A673 (cell line): Measurements from ENCODE around the gene NGEF. TPM values are rescaled to one million over a fixed set of nuclear protein-coding genes. Genes with fewer than 3 reads are reported as not detected.

Experiments used
- BruUV-seq: library from RNA; stranded (reverse); fragments of 400-500 nt; replicated peaks from 2 replicates; lab custom pipeline; 2021; lab: Mats Ljungman, UMichigan
- CTCF ChIA-PET: fragments of 300-600 bp; sonication (Branson Sonifier 250); formaldehyde crosslinking; loops from one replicate; lab custom pipeline; 2022; ENCODE audit warnings: antibody characterized with exemption; lab: Charles Lee
- POLR2A ChIA-PET: fragments of 300-600 bp; sonication (Branson Sonifier 250); formaldehyde crosslinking; loops from one replicate; lab custom pipeline; 2022; ENCODE audit warnings: antibody characterized with exemption; ENCODE audit not compliant: low non-redundant PET; lab: Charles Lee
- DNase-seq: peaks from one replicate; pipeline ENCODE4 v3.0.0-alpha.2; 2015; ENCODE audit warnings: low spot score
- H3K27ac ChIP-seq: fragments of 200-600 bp; sonication (generic); 2 replicates; pipeline ENCODE4 v1.5.1; 2016; ENCODE audit warnings: mixed run types, low read depth, mild to moderate bottlenecking, mixed read lengths, antibody characterized with exemption, low read length; ENCODE audit not compliant: poor library complexity, severe bottlenecking
- H3K27me3 ChIP-seq: fragments of 200-600 bp; sonication (generic); replicated peaks from 2 replicates; pipeline ENCODE4 v1.6.1; 2017; ENCODE audit warnings: mixed run types, low read depth, mild to moderate bottlenecking, mixed read lengths, antibody characterized with exemption, low read length; ENCODE audit not compliant: insufficient read depth, poor library complexity
- H3K36me3 ChIP-seq: fragments of 200-600 bp; sonication (generic); 2 replicates; pipeline ENCODE4 v1.6.1; 2016; ENCODE audit warnings: mixed run types, mild to moderate bottlenecking, mixed read lengths, antibody characterized with exemption, low read length; ENCODE audit not compliant: insufficient read depth, poor library complexity, severe bottlenecking
- H3K4me1 ChIP-seq: fragments of 200-600 bp; sonication (generic); 2 replicates; pipeline ENCODE4 v1.6.1; 2017; ENCODE audit warnings: mixed run types, mild to moderate bottlenecking, mixed read lengths, antibody characterized with exemption, low read length; ENCODE audit not compliant: insufficient read depth, poor library complexity, severe bottlenecking
- H3K4me3 ChIP-seq: fragments of 200-600 bp; sonication (generic); 2 replicates; pipeline ENCODE4 v1.5.1; 2016; ENCODE audit warnings: low read depth, mixed run types, mild to moderate bottlenecking, mixed read lengths, low read length; ENCODE audit not compliant: poor library complexity, severe bottlenecking
- H3K9me3 ChIP-seq: fragments of 200-600 bp; sonication (generic); 2 replicates; pipeline ENCODE4 v1.6.1; 2016; ENCODE audit warnings: mixed run types, low read depth, mild to moderate bottlenecking, mixed read lengths, antibody characterized with exemption, low read length; ENCODE audit not compliant: poor library complexity, severe bottlenecking
- EZH2 ChIP-seq: fragments of 200-600 bp; sonication (generic); IDR thresholded peaks from 2 replicates; pipeline ENCODE4 v1.6.1; 2017; ENCODE audit warnings: borderline replicate concordance, low read depth, mild to moderate bottlenecking, mixed read lengths, antibody characterized with exemption, low read length; ENCODE audit not compliant: poor library complexity, severe bottlenecking
- intact Hi-C: fragments of 100-400 bp; cut with micrococcal nuclease; formaldehyde crosslinking; loops from one replicate; pipeline ENCODE4 v1.10.0; 2022; ENCODE audit not compliant: unreplicated experiment
- total RNA-seq: library from RNA; stranded (reverse); gene quantifications from 2 replicates; pipeline ENCODE4 v1.2.3, GENCODE V29; 2021
- TF ChIP-seq, protein P1 (sequence below): fragments of 300-800, 200-600 bp; sonication (generic); conservative IDR thresholded peaks from 2 replicates; pipeline ENCODE4 v1.5.1; 2017; ENCODE audit warnings: low read depth, mild to moderate bottlenecking, antibody characterized with exemption, low read length, moderate library complexity, mixed read lengths

The NGEF gene
- total RNA-seq, 1 experiment from 2014 or later, result 0.69 TPM

DNA sequence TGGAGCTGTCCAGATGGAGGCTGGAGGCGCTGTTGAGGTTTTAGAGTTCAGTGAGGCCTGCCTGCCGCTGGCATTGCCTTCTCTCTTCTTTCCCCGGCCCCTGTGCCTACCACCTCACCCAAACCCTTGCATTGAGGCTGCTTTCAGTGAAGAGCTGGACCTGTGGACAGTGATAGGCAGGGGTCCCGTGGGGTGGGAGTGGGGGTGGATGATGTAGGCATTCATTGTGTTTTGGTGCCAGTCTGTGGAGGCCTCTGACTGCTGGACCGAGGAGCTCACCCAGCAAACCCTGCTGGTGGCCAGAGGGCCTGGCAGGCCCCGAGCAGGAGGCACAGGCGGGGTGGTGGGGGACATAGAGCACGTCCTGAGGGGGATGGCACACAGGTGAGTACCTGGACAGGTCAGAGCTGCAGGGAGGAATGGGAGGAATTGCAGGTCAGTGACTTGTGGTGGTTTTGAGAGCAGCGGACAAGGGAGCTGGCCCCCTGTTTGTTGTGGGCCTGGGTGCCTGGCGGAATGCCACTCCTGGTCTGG, 35.6 kb downstream of the NGEF start:
- intact Hi-C loops, result no loop called here
- Histone ChIP-seq H3K36me3 (no peaks in the 10 kb centered on the region), H3K9me3 (no peaks in the 10 kb centered on the region), H3K27me3 (no peaks in the 10 kb centered on the region), H3K4me1 (no peaks in the 10 kb centered on the region), H3K4me3 (no peak overlapping the region), H3K27ac (no peak overlapping the region)
- POLR2A ChIA-PET, result no interaction called here
- no peak for DNase-seq
- CTCF ChIA-PET, result no interaction called here
- no TSS peak for BruUV-seq
- TF ChIP-seq EZH2, result no peak
- TF ChIP-seq, protein P1, sequence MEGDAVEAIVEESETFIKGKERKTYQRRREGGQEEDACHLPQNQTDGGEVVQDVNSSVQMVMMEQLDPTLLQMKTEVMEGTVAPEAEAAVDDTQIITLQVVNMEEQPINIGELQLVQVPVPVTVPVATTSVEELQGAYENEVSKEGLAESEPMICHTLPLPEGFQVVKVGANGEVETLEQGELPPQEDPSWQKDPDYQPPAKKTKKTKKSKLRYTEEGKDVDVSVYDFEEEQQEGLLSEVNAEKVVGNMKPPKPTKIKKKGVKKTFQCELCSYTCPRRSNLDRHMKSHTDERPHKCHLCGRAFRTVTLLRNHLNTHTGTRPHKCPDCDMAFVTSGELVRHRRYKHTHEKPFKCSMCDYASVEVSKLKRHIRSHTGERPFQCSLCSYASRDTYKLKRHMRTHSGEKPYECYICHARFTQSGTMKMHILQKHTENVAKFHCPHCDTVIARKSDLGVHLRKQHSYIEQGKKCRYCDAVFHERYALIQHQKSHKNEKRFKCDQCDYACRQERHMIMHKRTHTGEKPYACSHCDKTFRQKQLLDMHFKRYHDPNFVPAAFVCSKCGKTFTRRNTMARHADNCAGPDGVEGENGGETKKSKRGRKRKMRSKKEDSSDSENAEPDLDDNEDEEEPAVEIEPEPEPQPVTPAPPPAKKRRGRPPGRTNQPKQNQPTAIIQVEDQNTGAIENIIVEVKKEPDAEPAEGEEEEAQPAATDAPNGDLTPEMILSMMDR, result no peak

- ChIA-PET POLR2A (interaction anchor here (0.5 kb wide), 1 partner anchor 77 kb away, joined by 3 read pairs; no protein-coding TSS in a partner anchor), CTCF (no interaction called here)
- no peak overlapping the region for H3K4me3 ChIP-seq
- intact Hi-C loops, result no loop called here
- no peak overlapping the region for H3K27ac ChIP-seq
- H3K27me3 ChIP-seq, result no peaks in the 10 kb centered on the region
- no peaks in the 10 kb centered on the region for H3K9me3 ChIP-seq
- no peaks in the 10 kb centered on the region for H3K4me1 ChIP-seq
- no peak for TF ChIP-seq EZH2
- TF ChIP-seq, protein P1, result no peak
- H3K36me3 ChIP-seq, result no peaks in the 10 kb centered on the region
- no peak for DNase-seq
- no TSS peak for BruUV-seq
These were observed 36.2 kb downstream of the NGEF start for GRCh38 chr2:232976666-232977437.

DNA sequence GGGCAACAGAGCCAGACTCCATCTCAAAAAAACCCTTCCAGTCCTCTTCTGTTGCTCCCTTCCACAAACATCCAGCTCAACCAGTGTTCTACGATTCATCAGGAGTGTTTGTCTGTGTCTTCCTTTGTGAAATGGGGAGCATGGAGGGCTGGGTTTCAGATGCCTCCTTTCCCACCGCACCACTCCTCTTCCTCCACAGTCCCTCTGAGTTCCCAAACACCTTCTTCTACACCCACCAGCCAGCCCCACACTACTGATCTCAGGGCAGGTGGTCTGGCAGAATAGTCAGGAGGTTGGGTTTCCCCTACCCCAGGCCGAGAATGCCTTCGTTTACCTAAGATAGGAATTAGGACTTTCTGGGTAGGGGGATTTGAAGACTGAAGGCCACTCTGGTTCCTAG, 36.9 kb downstream of the NGEF start:
- Histone ChIP-seq H3K4me3 (no peak overlapping the region), H3K9me3 (no peaks in the 10 kb centered on the region), H3K27me3 (no peaks in the 10 kb centered on the region), H3K27ac (no peak overlapping the region), H3K4me1 (no peaks in the 10 kb centered on the region), H3K36me3 (no peaks in the 10 kb centered on the region)
- TF ChIP-seq EZH2, result no peak
- TF ChIP-seq, protein P1, result no peak
- BruUV-seq, result no TSS peak
- ChIA-PET CTCF (no interaction called here), POLR2A (no interaction called here)
- DNase-seq, result no peak
- intact Hi-C loops, result no loop called here
